IgD-negative memory B cell (primary cell): ENCODE results near the gene TCP1. TPM values are rescaled to one million over a fixed set of nuclear protein-coding genes. Genes with fewer than 3 reads are reported as not detected.
A peak's percentile ranks its signal among the peaks of the same experiment; 100 is the strongest.
"Not testable (repeated sequence)": the region's sequence is repeated elsewhere in the genome, so short reads cannot be mapped to it uniquely, and the experiment has no call there.

Experiments used
- H3K27ac Mint-ChIP-seq, 3 donors: one replicate each; pipeline ENCODE4 v1.8.0; 2020 to 2022; ENCODE audit warnings: mild to moderate bottlenecking in 3 of 3, mixed read lengths in 3 of 3, moderate library complexity in 1 of 3
- H3K27me3 Mint-ChIP-seq: one replicate; pipeline ENCODE4 v1.8.0; 2021; ENCODE audit warnings: mixed read lengths
- H3K36me3 Mint-ChIP-seq: one replicate; pipeline ENCODE4 v1.8.0; 2020; ENCODE audit warnings: mild to moderate bottlenecking, mixed read lengths
- H3K4me1 Mint-ChIP-seq, 3 donors: one replicate each; pipeline ENCODE4 v1.8.0; 2020 to 2022; ENCODE audit warnings: mixed read lengths in 3 of 3, mild to moderate bottlenecking in 1 of 3
- H3K4me3 Mint-ChIP-seq, 4 donors: one replicate each; pipeline ENCODE4 v1.8.0; 2020 to 2022; ENCODE audit warnings: mild to moderate bottlenecking in 4 of 4, mixed read lengths in 4 of 4, moderate library complexity in 3 of 4
- H3K9me3 Mint-ChIP-seq, 3 donors: one replicate each; pipeline ENCODE4 v1.8.0; 2020 to 2021; ENCODE audit warnings: mixed read lengths in 3 of 3, mild to moderate bottlenecking in 1 of 3
- polyA plus RNA-seq: library from polyadenylated mRNA; unstranded; fragments of 300-500 nt; fragmentation: Illumina TruSeq; gene quantifications from one replicate; pipeline ENCODE4 v1.2.3, GENCODE V29; 2021

TCP1 gene
- polyA plus RNA-seq, 1 donor from 2014 or later, result 82.7 TPM

DNA sequence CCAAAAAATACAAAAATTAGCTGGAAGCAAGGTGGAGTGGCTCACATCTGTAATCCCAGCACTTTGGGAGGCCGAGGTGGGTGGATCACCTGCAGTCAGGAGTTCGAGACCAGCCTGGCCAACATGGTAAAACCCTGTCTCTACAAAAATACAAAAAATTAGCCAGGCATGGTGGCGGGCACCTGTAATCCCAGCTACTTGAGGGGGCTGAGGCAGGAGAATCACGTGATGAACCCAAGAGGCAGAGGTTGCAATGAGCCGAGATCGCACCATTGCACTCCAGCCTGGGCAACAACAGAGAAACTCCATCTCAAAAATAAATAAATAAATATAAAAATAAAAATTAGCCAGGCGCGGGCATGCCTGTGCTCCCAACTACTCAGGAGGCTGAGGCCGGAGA is 35.3 kb upstream of the TCP1 start:
- H3K9me3 Mint-ChIP-seq, H3K27me3 Mint-ChIP-seq, H3K36me3 Mint-ChIP-seq, H3K4me3 Mint-ChIP-seq, H3K27ac Mint-ChIP-seq: not testable (repeated sequence)
- H3K4me1 Mint-ChIP-seq, result peaks cover 0 to 13% (median 11%) of the 10 kb centered on the region in 3 donors

DNA sequence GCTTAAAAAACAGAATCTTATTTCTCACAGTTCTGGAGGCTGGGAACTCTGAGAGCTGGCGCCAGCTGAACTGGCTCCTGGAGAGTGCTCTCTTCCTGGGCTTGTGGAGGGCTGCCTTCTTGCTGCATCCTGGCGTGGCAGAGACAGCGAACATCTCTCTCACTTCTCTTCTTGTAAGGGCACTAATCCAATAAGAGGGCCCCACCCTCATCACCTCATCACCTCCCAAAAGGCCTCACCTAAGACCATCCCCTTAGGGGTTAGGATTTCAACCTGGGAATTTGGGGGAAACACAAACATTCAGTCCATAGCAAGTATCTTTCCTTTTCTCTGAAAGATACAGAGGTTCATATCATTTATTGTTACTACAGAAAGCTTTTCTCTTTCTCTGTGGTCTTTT is 34.6 kb upstream of the TCP1 start:
- Mint-ChIP-seq H3K4me3 (no peak overlapping the region), H3K27ac (no peak overlapping the region), H3K27me3 (peaks cover 2% of the 10 kb centered on the region), H3K9me3 (no peaks in the 10 kb centered on the region), H3K36me3 (peaks cover 5% of the 10 kb centered on the region), H3K4me1 (peaks cover 0 to 12% (median 6%) of the 10 kb centered on the region in 3 donors)

DNA sequence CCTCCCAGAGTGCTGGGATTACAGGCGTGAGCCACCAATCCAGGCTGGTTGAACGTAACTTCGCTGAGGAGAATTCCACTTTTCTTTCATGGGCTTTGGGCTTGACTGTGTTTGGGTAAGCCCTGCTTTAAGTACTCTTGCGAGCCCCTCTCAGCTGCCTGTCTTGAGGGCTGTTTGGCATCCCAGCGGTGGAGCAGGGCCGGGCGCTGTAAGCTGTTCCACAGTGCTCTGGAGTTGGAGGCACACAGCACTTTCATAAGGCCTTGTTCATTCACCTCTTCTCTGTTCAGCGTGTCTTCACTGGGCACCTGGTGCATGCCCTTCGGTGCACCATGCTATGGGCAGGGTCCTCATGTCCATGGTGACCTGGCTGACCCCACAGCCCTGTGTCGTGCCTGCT is 32.3 kb upstream of the TCP1 start:
- peaks cover 2% of the 10 kb centered on the region for H3K27me3 Mint-ChIP-seq
- peaks cover 5% of the 10 kb centered on the region for H3K36me3 Mint-ChIP-seq
- H3K4me1 Mint-ChIP-seq, result peaks cover 0 to 12% (median 6%) of the 10 kb centered on the region in 3 donors
- no peak overlapping the region for H3K27ac Mint-ChIP-seq
- H3K9me3 Mint-ChIP-seq, result no peaks in the 10 kb centered on the region
- H3K4me3 Mint-ChIP-seq, result no peak overlapping the region

DNA sequence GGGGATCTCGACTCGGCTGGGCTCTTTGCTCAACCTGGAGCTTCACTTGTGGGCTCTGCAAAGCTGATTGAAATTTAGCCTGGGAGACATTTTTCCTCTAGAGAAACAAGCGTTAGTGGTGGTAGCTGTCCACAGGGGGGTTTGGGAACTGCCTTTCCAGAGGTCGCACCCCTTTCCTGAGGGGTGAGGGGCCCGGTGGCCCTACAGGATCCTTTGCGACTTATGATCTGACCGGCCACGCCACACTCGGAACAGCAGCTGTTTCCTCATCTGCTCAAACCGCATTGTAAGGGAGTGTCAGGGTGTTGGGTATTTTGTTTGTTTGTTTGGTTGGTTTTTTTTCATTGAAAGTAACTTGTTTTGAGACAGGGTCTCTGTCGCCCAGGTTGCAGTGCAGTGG is 31.7 kb upstream of the TCP1 start:
- H3K4me1 Mint-ChIP-seq, result peaks cover 0 to 12% (median 6%) of the 10 kb centered on the region in 3 donors
- H3K27me3 Mint-ChIP-seq, result peaks cover 2% of the 10 kb centered on the region
- peak overlapping the region in 2 of 4 donors; percentile 54 to 81 for H3K4me3 Mint-ChIP-seq
- H3K9me3 Mint-ChIP-seq, result no peaks in the 10 kb centered on the region
- H3K27ac Mint-ChIP-seq, result no peak overlapping the region
- H3K36me3 Mint-ChIP-seq, result peaks cover 5% of the 10 kb centered on the region

DNA sequence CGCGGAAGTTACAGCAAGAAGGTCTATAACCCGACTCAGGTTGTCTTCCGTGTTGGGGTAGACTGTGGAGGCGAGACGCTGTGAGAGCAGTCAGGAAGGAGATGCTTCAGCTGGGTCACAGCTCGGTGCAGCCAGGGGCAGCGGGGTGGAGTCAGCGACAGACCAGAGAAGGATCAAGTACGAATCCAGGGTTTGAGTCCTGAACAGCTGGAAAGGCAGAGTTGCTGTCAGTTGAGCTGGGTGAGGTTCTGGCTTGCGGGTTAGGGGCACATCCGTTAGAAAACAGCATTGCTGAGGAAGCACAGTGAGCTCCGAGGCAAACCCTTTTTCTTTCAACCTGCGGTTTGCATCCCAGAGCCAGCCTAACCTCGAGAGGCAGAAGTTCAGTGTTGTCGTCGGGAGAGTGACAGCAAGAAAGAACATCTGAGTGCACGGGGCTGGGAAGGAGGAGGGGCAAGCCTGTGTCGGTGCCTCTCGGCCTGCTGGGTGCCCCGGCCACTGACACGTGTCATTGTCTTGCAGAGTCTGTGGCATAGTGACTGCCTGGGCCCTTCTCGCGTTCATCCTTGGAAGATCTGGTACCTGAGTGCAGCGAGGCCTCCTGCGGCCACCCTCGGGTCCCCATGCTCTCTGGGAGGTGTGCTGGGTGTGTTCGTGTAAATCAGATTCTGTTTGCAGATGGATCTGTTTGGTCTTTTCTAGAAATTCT is 30.7 kb upstream of the TCP1 start:
- H3K27me3 Mint-ChIP-seq, result peaks cover 2% of the 10 kb centered on the region
- H3K4me3 Mint-ChIP-seq, result peak overlapping the region in 3 of 4 donors; percentile 73 to 93 (median 92)
- H3K4me1 Mint-ChIP-seq, result peaks cover 0 to 12% (median 5%) of the 10 kb centered on the region in 3 donors
- no peaks in the 10 kb centered on the region for H3K9me3 Mint-ChIP-seq
- H3K27ac Mint-ChIP-seq, result peak overlapping the region in 1 of 3 donors; percentile 51
- H3K36me3 Mint-ChIP-seq, result peaks cover 7% of the 10 kb centered on the region

DNA sequence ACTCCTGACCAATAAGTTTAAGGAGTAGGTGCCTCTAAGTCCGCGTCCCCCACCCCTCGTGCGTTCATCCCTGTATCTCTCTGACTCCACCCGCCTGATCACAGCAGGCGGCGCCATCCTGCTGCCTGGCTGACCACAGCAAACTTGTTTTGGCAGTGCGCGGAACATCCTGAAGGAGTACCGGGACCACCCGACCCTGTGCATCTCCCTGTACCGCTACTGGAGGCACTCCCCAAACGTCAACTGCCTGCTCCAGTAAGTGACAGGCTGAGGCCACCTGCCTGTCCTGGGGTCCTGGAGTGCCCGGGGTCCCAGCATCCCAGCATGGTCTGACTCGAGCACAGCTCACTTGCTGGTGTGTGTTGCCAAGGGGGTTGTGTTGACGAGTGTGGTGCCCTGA is 29.7 kb upstream of the TCP1 start:
- H3K36me3 Mint-ChIP-seq, result peaks cover 6% of the 10 kb centered on the region
- peak overlapping the region in 1 of 4 donors; percentile 93 for H3K4me3 Mint-ChIP-seq
- peaks cover 2% of the 10 kb centered on the region for H3K27me3 Mint-ChIP-seq
- no peaks in the 10 kb centered on the region for H3K9me3 Mint-ChIP-seq
- H3K4me1 Mint-ChIP-seq, result peaks cover 0 to 12% (median 5%) of the 10 kb centered on the region in 3 donors
- no peak overlapping the region for H3K27ac Mint-ChIP-seq

DNA sequence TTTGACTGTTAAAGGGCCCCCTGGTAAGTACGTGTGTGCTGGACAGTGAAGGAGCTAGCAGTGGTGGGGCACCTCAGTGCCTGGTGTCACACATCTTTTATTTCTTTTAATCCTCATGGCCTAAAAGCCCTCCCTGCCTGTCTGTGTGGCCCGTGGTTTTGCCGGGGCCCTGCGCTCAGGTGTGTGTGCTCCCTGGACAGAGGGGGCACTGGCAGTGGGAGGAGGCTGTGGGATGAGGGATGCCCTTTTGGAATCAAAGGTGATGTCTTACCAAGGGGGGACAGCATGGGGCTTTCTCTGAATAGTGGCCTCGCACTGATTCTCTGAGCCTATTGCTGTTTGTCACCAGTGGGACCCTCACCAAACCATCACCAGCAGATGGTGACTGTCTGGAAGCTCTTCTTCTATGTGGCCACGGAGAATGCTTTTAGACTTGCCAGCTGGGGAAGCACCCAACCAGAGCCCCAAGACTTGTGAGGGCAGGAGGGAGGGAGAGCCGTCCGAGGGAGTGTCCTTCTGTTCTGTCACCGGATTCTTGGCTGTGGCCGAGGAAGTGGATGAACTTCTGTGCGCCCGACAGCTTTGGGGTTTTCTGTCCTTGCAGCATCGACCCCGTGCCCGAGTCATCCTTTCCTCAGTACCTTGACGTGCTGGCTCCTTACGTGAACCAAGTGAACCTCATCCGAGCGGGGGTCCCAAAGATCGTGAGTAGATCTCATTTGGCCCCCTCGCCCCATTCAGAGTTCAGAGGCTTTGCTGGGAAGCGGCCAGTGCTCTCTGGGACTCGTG is 28.7 kb upstream of the TCP1 start:
- Mint-ChIP-seq H3K4me3 (peak overlapping the region in 1 of 4 donors; percentile 26), H3K36me3 (peaks cover 4% of the 10 kb centered on the region), H3K27ac (no peak overlapping the region), H3K4me1 (peaks cover 0 to 12% (median 5%) of the 10 kb centered on the region in 3 donors), H3K9me3 (no peaks in the 10 kb centered on the region), H3K27me3 (peaks cover 2% of the 10 kb centered on the region)

DNA sequence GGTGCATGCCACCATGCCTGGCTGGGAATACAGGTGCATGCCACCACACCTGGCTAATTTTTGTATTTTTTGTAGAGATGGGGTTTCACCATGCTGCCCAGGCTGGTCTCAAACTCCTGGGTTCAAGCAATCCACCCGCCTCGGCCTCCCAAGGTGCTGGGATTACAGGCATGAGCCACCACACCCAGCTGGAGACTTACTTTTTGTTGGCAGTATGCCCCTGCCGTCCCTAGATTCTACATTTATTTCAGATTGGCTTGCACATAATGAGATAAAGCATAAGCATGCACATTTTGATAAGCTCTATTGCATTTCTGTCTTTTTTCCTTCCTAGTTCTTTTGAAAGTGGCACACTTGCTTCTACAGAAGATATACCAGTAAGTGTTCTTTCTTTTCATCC is 27.4 kb upstream of the TCP1 start:
- not testable (repeated sequence) for H3K27me3 Mint-ChIP-seq, H3K4me3 Mint-ChIP-seq, H3K36me3 Mint-ChIP-seq, H3K27ac Mint-ChIP-seq, H3K9me3 Mint-ChIP-seq
- H3K4me1 Mint-ChIP-seq, result peaks cover 0 to 14% (median 4%) of the 10 kb centered on the region in 3 donors

DNA sequence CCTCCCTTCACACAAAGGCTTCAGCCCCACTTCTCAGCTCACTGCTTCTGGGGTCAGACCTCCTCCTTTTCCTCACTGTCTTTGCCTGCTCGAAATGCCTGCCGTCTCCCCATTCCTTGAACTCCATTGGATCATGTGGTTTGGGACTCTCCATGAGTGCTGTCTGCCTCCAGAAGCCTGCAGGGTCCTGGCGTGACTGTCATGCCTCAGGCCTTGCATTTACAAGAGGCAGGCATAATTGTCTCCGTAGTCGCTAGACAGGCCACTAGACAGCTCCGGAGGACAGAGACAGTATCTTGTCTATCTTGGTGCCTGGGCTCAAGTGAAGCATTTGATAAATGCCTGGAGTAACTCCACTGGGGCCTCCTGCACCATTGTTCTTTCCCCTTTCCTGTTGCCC is 26.0 kb upstream of the TCP1 start:
- Mint-ChIP-seq H3K36me3 (peaks cover 2% of the 10 kb centered on the region), H3K27ac (no peak overlapping the region), H3K27me3 (no peaks in the 10 kb centered on the region), H3K4me3 (no peak overlapping the region), H3K4me1 (peaks cover 0 to 14% (median 7%) of the 10 kb centered on the region in 3 donors), H3K9me3 (no peaks in the 10 kb centered on the region)

DNA sequence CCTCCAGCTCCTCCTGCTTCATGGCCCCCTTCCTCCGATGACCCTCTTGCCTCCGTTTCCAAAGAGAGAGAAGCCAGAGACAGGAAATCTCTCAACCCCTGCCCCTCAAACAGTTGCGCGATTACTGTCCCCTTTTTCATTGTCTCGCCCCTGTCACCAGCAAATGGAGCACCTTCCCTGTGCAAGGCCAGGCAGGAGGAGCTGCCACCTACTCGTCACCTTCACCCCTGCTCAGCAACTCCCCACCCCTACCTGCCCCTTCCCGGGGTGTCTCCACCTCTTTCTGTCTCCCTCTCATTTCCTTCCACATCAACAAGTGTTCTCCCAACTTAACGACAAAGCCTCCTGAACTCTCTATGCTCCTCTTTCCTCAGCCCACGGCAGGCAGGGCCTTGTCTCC is 24.4 kb upstream of the TCP1 start:
- H3K36me3 Mint-ChIP-seq, result peaks cover 2% of the 10 kb centered on the region
- H3K27ac Mint-ChIP-seq, result peak overlapping the region in 2 of 3 donors; percentile 15 to 49
- no peaks in the 10 kb centered on the region for H3K27me3 Mint-ChIP-seq
- H3K9me3 Mint-ChIP-seq, result no peaks in the 10 kb centered on the region
- H3K4me1 Mint-ChIP-seq, result peaks cover 0 to 10% (median 3%) of the 10 kb centered on the region in 3 donors
- no peak overlapping the region for H3K4me3 Mint-ChIP-seq

DNA sequence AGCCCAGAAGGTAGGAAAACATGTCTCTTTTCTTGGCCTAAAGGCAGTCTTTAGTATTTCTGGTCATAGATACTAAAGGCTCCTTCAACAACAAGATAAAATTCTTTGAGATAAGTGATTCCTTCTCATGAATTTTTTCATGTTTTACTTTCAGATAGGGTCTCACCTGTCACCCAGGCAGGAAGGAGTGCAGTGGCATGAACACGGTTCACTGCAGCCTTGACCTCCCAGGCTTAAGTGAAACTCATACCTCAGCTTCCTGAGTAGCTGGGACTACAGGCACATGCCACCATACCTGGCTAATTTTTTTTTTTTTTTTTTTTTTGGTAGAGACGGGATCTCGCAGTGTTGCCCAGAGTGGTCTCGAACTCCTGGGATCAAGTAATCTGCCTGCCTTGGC is 19.7 kb upstream of the TCP1 start:
- Mint-ChIP-seq H3K4me1 (peaks cover 0 to 10% (median 3%) of the 10 kb centered on the region in 3 donors), H3K27ac (no peak overlapping the region), H3K4me3 (no peak overlapping the region), H3K9me3 (no peaks in the 10 kb centered on the region), H3K36me3 (peaks cover 3% of the 10 kb centered on the region), H3K27me3 (no peaks in the 10 kb centered on the region)

DNA sequence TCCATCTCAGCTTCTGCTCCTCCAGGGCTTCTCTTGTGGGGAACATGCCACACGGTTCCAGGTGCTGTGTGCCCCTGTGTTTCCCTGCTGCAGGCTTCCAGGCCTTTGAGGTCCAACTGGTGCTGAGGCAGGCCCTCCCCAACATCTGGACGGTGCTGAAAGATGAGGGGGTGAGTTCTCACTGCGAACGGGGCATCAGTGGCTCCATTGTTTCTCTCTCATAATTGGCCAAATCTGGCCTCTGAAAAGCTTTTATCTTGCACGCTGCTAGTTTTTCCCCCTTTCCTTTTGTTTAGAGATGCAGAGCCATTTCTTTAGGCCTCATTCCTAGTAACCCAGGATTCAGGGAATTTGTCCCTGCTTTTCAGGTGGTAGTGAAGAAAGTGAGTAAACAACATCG is 19.2 kb upstream of the TCP1 start:
- no peaks in the 10 kb centered on the region for H3K9me3 Mint-ChIP-seq
- peaks cover 3% of the 10 kb centered on the region for H3K36me3 Mint-ChIP-seq
- peak overlapping the region in 1 of 3 donors; percentile 27 for H3K27ac Mint-ChIP-seq
- no peak overlapping the region for H3K4me3 Mint-ChIP-seq
- peaks cover 0 to 10% (median 3%) of the 10 kb centered on the region in 3 donors for H3K4me1 Mint-ChIP-seq
- no peaks in the 10 kb centered on the region for H3K27me3 Mint-ChIP-seq

DNA sequence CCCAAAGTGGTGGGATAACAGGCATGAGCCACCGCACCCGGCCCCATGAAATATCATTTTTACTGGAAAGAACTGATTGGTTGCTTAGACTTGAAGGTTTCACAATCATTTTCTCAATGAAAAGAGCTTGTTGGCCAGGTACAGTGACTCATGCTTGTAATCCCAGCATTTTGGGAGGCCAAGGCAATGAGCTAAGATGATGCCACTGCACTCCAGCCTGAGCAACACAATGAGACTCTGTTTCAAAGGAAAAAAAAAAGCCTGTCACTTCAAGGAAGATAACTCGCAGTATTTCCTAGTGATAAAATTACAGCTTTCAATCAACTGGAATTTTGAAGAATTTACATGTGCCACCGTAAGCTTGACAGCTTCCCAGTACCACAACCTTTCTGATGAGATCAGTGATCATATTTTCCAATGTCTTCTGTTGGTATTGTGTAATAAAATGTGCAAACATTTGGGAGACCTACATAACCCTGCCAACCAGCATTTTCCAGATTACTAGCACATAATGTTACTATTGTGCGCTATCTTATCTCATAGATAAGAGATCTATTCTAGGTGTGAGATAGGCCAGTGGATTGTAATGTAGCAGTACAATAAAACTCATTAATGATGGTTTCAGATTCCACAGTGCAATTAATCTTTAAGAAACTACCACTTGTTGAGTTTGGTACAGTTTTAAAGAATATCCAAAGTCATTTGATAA is 17.9 kb upstream of the TCP1 start:
- Mint-ChIP-seq H3K27me3 (no peaks in the 10 kb centered on the region), H3K27ac (no peak overlapping the region), H3K4me3 (no peak overlapping the region), H3K4me1 (peaks cover 0 to 10% (median 3%) of the 10 kb centered on the region in 3 donors), H3K9me3 (no peaks in the 10 kb centered on the region), H3K36me3 (peaks cover 3% of the 10 kb centered on the region)

DNA sequence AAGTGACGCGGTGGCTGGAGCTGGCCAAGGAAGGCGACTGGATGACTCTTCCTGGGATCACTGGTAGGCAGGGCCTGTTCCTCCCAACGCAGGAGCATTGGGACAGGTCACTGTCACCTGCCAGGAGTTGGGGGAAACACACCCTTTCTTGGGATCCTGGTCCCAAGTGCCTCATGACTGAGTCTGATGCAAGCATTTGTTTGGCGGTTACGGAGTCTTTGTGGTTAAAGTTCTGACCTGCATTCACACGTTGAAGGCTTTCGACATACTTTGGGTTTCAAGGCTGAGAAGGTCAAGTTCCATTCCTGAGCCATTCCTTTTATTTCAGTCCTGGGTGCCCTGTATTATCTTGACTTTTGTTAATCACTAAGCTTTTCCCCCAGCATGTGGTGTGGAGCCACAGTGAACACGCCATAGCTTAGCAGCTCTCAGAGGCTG is 16.6 kb upstream of the TCP1 start:
- H3K4me3 Mint-ChIP-seq, result no peak overlapping the region
- no peaks in the 10 kb centered on the region for H3K9me3 Mint-ChIP-seq
- peaks cover 3% of the 10 kb centered on the region for H3K36me3 Mint-ChIP-seq
- H3K27ac Mint-ChIP-seq, result no peak overlapping the region
- H3K27me3 Mint-ChIP-seq, result no peaks in the 10 kb centered on the region
- peaks cover 0 to 4% (median 3%) of the 10 kb centered on the region in 3 donors for H3K4me1 Mint-ChIP-seq

DNA sequence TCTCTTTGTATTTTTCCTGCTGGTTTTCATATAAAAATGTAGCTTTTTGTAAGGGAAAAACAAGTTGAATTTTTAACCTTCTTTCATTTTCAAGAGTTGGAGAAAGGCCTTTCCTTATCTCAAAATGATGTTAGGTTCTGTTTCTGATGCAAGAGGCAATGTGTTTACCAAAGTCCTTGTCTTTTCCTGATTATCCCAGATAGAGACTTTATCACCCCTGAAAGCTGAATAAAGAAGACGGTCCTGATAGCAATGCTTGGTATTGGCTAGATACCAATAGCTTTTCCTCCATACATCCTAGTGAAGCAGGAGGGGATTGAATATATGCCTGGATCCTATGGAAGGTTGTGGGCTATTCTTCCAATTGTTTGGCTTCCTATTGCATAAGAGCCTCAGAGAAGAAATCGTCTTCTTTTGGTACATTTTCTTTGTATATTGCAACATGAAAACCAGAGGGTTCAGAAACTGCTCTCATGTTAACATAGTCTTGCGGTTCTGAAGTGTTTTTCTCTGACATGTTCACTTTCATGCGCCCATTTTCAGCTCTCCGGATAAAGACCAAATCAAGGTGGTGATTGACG is 16.1 kb upstream of the TCP1 start:
- Mint-ChIP-seq H3K36me3 (peaks cover 3% of the 10 kb centered on the region), H3K9me3 (no peaks in the 10 kb centered on the region), H3K4me1 (peaks cover 0 to 3% (median 0%) of the 10 kb centered on the region in 3 donors), H3K27me3 (no peaks in the 10 kb centered on the region), H3K27ac (no peak overlapping the region), H3K4me3 (no peak overlapping the region)
